Astrocyte (in vitro differentiated cells and primary cell): ENCODE data around the gene CD40LG. TPM values are rescaled to one million over a fixed set of nuclear protein-coding genes. Genes with fewer than 3 reads are reported as not detected.

ENCODE experiments used
- DNase-seq: peaks from one replicate; pipeline ENCODE4 v3.0.0-alpha.2; 2010; ENCODE audit warnings: low read depth
- FAIRE-seq: peaks from 2 replicates; lab custom pipeline; 2011; peaks lifted over from hg19 to GRCh38; lab: Jason Lieb, UNC
- H2AFZ ChIP-seq: 2 replicates; pipeline ENCODE4 v1.6.0; 2012; ENCODE audit warnings: low read depth, low read length, inconsistent platforms
- H3K27ac ChIP-seq: 2 replicates; pipeline ENCODE4 v1.5.1; 2011; ENCODE audit warnings: low read depth, low read length, inconsistent platforms
- H3K27me3 ChIP-seq: 2 replicates; pipeline ENCODE4 v1.6.0; 2011; ENCODE audit warnings: low read length, inconsistent platforms; ENCODE audit not compliant: insufficient read depth
- H3K36me3 ChIP-seq: 2 replicates; pipeline ENCODE4 v1.5.1; 2011; ENCODE audit warnings: low read length, inconsistent platforms; ENCODE audit not compliant: insufficient read depth
- H3K4me1 ChIP-seq: 2 replicates; pipeline ENCODE4 v1.5.1; 2011; ENCODE audit warnings: low read length, inconsistent platforms; ENCODE audit not compliant: insufficient read depth
- H3K4me2 ChIP-seq: 2 replicates; pipeline ENCODE4 v1.6.0; 2012; ENCODE audit warnings: low read length, inconsistent platforms
- H3K4me3 ChIP-seq: 2 replicates; pipeline ENCODE4 v1.5.1; 2011; ENCODE audit warnings: low read depth, mild to moderate bottlenecking, low read length, inconsistent platforms; ENCODE audit not compliant: insufficient read depth
- H3K79me2 ChIP-seq: 2 replicates; pipeline ENCODE4 v1.6.0; 2012; ENCODE audit warnings: mild to moderate bottlenecking, low read length, inconsistent platforms; ENCODE audit not compliant: insufficient read depth
- H3K9ac ChIP-seq: 2 replicates; pipeline ENCODE4 v1.6.0; 2012; ENCODE audit warnings: mild to moderate bottlenecking, low read length, inconsistent platforms
- H3K9me3 ChIP-seq: 2 replicates; pipeline ENCODE4 v1.5.1; 2012; ENCODE audit warnings: low read depth, mild to moderate bottlenecking, low read length, inconsistent platforms; ENCODE audit not compliant: insufficient read depth
- H4K20me1 ChIP-seq: 2 replicates; pipeline ENCODE4 v1.6.0; 2012; ENCODE audit warnings: low read length, inconsistent platforms; ENCODE audit not compliant: insufficient read depth
- H3K27ac Mint-ChIP-seq: one replicate; pipeline ENCODE4 v1.8.0; 2021; ENCODE audit warnings: mild to moderate bottlenecking, mixed read lengths; ENCODE audit not compliant: unreplicated experiment
- H3K27me3 Mint-ChIP-seq: one replicate; pipeline ENCODE4 v1.8.0; 2021; ENCODE audit warnings: low read depth, mixed read lengths; ENCODE audit not compliant: unreplicated experiment
- H3K36me3 Mint-ChIP-seq: one replicate; pipeline ENCODE4 v1.8.0; 2021; ENCODE audit warnings: low read depth, mixed read lengths; ENCODE audit not compliant: unreplicated experiment
- H3K4me1 Mint-ChIP-seq: one replicate; pipeline ENCODE4 v1.8.0; 2021; ENCODE audit warnings: low read depth, mixed read lengths; ENCODE audit not compliant: unreplicated experiment
- H3K4me3 Mint-ChIP-seq: one replicate; pipeline ENCODE4 v1.8.0; 2021; ENCODE audit warnings: mild to moderate bottlenecking, moderate library complexity, mixed read lengths; ENCODE audit not compliant: unreplicated experiment
- H3K9me3 Mint-ChIP-seq: one replicate; pipeline ENCODE4 v1.8.0; 2021; ENCODE audit warnings: mild to moderate bottlenecking, mixed read lengths; ENCODE audit not compliant: unreplicated experiment
- EZH2 ChIP-seq: IDR thresholded peaks from 2 replicates; pipeline ENCODE4 v1.6.1; 2012; ENCODE audit warnings: mild to moderate bottlenecking, low read length, inconsistent platforms; ENCODE audit not compliant: insufficient read depth
- total RNA-seq: library from RNA; stranded (reverse); gene quantifications from 2 replicates; pipeline ENCODE4 v1.2.1, GENCODE V29; 2021
- TF ChIP-seq, protein P1 (sequence below): IDR thresholded peaks from 2 replicates; pipeline ENCODE4 v1.5.1; 2011; ENCODE audit warnings: low read depth, mild to moderate bottlenecking, inconsistent platforms, low read length, moderate library complexity; ENCODE audit not compliant: insufficient read depth

Gene CD40LG
- total RNA-seq, 1 donor from 2014 or later = not detected

DNA sequence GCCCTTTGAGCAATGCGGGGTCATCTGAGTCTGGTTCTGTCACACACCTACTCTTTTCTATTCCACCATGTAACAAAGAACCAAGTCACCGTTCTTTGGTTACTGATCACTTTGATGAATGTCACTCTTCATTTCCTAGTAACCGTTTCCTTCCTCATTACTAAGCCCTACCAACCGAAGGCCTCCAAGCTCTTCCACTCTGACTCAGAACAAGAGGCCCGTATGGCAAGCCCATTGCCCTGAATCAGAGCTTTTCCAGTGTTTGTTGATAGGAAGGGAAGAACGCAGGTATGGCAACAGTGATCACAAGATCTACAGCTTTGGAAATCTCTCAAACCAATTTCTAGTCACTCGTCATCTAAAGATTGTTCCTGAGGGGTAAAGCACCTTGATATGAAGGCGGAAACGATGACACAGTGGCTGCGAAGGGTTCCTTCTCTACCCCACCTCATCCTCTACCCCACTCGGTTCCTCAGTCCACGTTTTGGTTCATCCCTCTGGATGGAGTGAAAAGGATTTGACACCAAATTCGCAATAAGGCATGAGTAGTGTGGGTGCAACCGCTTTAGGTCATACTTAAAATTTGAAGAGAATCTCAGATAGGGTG lies 28.0 kb upstream of the CD40LG start:
- Mint-ChIP-seq H3K9me3 (no peaks in the 10 kb centered on the region), H3K27me3 (no peaks in the 10 kb centered on the region)

DNA sequence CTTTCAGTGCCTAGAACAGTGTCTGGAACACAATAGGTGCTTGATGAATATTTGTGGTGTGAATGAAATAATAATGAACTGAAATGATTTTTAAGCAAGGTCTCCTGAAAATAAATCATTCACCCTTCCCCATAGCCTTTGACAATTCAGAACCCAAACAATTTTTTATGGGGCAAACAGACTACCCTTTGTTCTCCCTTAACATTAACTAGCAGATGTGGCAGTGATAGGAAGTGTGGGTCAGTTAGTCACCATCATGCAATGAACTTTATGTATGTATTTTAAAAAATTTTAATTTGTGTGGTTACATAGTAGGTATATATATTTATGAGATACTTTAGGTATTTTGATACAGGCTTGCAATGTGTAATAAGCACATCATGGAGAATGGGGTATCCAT lies 27.2 kb upstream of the CD40LG start:
- peaks cover 2% of the 10 kb centered on the region for H3K4me1 Mint-ChIP-seq
- no peaks in the 10 kb centered on the region for H3K36me3 ChIP-seq
- H3K4me3 ChIP-seq = no peak overlapping the region
- H3K27ac Mint-ChIP-seq = no peak overlapping the region
- FAIRE-seq = peak; percentile 92
- H3K27ac ChIP-seq = no peak overlapping the region
- no peaks in the 10 kb centered on the region for H3K9me3 Mint-ChIP-seq
- no peaks in the 10 kb centered on the region for H3K79me2 ChIP-seq
- H3K27me3 ChIP-seq = no peaks in the 10 kb centered on the region
- DNase-seq = no peak
- no peaks in the 10 kb centered on the region for H4K20me1 ChIP-seq
- H3K4me1 ChIP-seq = no peaks in the 10 kb centered on the region
- H3K27me3 Mint-ChIP-seq = no peaks in the 10 kb centered on the region
- H3K9me3 ChIP-seq = no peaks in the 10 kb centered on the region
- no peak overlapping the region for H2AFZ ChIP-seq
- no peak overlapping the region for H3K9ac ChIP-seq
- H3K4me3 Mint-ChIP-seq = no peak overlapping the region
- H3K36me3 Mint-ChIP-seq = no peaks in the 10 kb centered on the region
- no peak overlapping the region for H3K4me2 ChIP-seq
- TF ChIP-seq EZH2 = no peak
- TF ChIP-seq, protein P1, sequence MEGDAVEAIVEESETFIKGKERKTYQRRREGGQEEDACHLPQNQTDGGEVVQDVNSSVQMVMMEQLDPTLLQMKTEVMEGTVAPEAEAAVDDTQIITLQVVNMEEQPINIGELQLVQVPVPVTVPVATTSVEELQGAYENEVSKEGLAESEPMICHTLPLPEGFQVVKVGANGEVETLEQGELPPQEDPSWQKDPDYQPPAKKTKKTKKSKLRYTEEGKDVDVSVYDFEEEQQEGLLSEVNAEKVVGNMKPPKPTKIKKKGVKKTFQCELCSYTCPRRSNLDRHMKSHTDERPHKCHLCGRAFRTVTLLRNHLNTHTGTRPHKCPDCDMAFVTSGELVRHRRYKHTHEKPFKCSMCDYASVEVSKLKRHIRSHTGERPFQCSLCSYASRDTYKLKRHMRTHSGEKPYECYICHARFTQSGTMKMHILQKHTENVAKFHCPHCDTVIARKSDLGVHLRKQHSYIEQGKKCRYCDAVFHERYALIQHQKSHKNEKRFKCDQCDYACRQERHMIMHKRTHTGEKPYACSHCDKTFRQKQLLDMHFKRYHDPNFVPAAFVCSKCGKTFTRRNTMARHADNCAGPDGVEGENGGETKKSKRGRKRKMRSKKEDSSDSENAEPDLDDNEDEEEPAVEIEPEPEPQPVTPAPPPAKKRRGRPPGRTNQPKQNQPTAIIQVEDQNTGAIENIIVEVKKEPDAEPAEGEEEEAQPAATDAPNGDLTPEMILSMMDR = no peak

More for the DNA sequence above, 28.0 kb upstream of the CD40LG start:
- peaks cover 2% of the 10 kb centered on the region for H3K4me1 Mint-ChIP-seq
- H3K27ac Mint-ChIP-seq = no peak overlapping the region
- Histone ChIP-seq H4K20me1 (no peaks in the 10 kb centered on the region), H3K36me3 (no peaks in the 10 kb centered on the region), H3K27ac (no peak overlapping the region), H3K79me2 (no peaks in the 10 kb centered on the region), H3K9ac (no peak overlapping the region), H3K4me1 (no peaks in the 10 kb centered on the region), H3K9me3 (no peaks in the 10 kb centered on the region), H2AFZ (no peak overlapping the region), H3K27me3 (no peaks in the 10 kb centered on the region), H3K4me3 (no peak overlapping the region), H3K4me2 (no peak overlapping the region)
- H3K36me3 Mint-ChIP-seq = no peaks in the 10 kb centered on the region
- no peak for DNase-seq
- FAIRE-seq = peak; percentile 71
- TF ChIP-seq EZH2 = no peak
- TF ChIP-seq, protein P1 = no peak
- no peak overlapping the region for H3K4me3 Mint-ChIP-seq

DNA sequence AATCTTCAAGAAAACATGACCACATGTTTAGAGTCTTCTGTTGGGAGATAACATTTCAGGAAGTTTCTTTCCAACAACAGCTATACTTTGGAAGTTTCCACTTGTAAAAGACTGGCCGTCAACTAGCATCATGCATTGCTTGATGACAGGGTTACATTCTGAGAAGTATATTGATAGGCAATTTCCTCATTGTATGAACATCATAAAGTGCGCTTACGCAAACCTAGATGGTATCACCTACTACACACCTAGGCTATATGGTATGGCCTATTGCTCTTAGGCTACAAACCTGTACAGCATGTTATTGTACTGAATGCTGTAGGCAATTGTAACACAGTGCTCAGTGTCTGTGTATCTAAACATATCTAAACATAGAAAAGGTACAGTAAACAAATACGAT lies 25.4 kb upstream of the CD40LG start:
- Mint-ChIP-seq H3K9me3 (no peaks in the 10 kb centered on the region), H3K27me3 (no peaks in the 10 kb centered on the region), H3K4me3 (no peak overlapping the region), H3K27ac (no peak overlapping the region), H3K4me1 (peaks cover 2% of the 10 kb centered on the region), H3K36me3 (no peaks in the 10 kb centered on the region)
- FAIRE-seq = peak; percentile 66
- Histone ChIP-seq H3K4me3 (no peak overlapping the region), H2AFZ (no peak overlapping the region), H3K27me3 (no peaks in the 10 kb centered on the region), H3K79me2 (no peaks in the 10 kb centered on the region), H3K4me1 (no peaks in the 10 kb centered on the region), H3K36me3 (no peaks in the 10 kb centered on the region), H3K9ac (no peak overlapping the region), H3K9me3 (no peaks in the 10 kb centered on the region), H3K27ac (no peak overlapping the region), H4K20me1 (no peaks in the 10 kb centered on the region), H3K4me2 (no peak overlapping the region)
- TF ChIP-seq, protein P1 = no peak
- no peak for TF ChIP-seq EZH2
- no peak for DNase-seq
